Astrocyte of the cerebellum (primary cell): ENCODE results near the gene DDX59.
A peak's percentile ranks its signal among the peaks of the same experiment; 100 is the strongest.

Source experiments
- DNase-seq: peaks from one replicate; pipeline ENCODE4 v3.0.0-alpha.2; 2011; ENCODE audit warnings: low read depth
- H3K4me3 ChIP-seq: 2 replicates; pipeline ENCODE4 v1.5.1; 2011; ENCODE audit warnings: mild to moderate bottlenecking, low read depth, low read length, moderate library complexity
- CTCF ChIP-seq: IDR thresholded peaks from 2 replicates; pipeline ENCODE4 v1.5.1; 2012; ENCODE audit warnings: low read length, low read depth, moderate library complexity, mild to moderate bottlenecking; ENCODE audit errors: missing control alignments
- in situ Hi-C: cut with HindIII; loops from 2 replicates; pipeline ENCODE4 v1.10.0; 2017; ENCODE audit warnings: low sequenced_read_pairs

DDX59 gene

GRCh38 chr1:200669314-200670241 is at the start of gene DDX59:
Gene DDX59, minus strand, starts transcription at chr1:200669907. Its CDS starts 3,167 bp downstream, at chr1:200666740.
- H3K4me3 ChIP-seq, result peak within 1 kb of the TSS; percentile 83
- TF ChIP-seq CTCF, result no peak
- in situ Hi-C loops, result loop anchor here (10.0 kb wide), 1 partner anchor 55 kb away; no protein-coding TSS in a partner anchor
- peak; percentile 94 for DNase-seq

- DNase-seq, result no peak
- TF ChIP-seq CTCF, result no peak
- in situ Hi-C loops, result loop anchor here (5.0 kb wide), 1 partner anchor 37 kb away; no protein-coding TSS in a partner anchor
- no peak overlapping the region for H3K4me3 ChIP-seq
Measured at GRCh38 chr1:200714504-200715187, 44.9 kb upstream of the DDX59 start.

GRCh38 chr1:200710166-200710565 is 40.5 kb upstream of the DDX59 start:
- no peak for TF ChIP-seq CTCF
- H3K4me3 ChIP-seq, result no peak overlapping the region
- no peak for DNase-seq
- in situ Hi-C loops, result no loop called here

GRCh38 chr1:200708769-200709168 is 39.1 kb upstream of the DDX59 start:
- no peak for TF ChIP-seq CTCF
- no peak for DNase-seq
- H3K4me3 ChIP-seq, result no peak overlapping the region
- in situ Hi-C loops, result no loop called here

GRCh38 chr1:200708161-200708560 is 38.5 kb upstream of the DDX59 start:
- no peak for DNase-seq
- in situ Hi-C loops, result no loop called here
- no peak for TF ChIP-seq CTCF
- H3K4me3 ChIP-seq, result no peak overlapping the region

GRCh38 chr1:200707116-200707515 is 37.4 kb upstream of the DDX59 start:
- TF ChIP-seq CTCF, result no peak
- in situ Hi-C loops, result no loop called here
- no peak overlapping the region for H3K4me3 ChIP-seq
- no peak for DNase-seq
